ENCODE measurements around the gene LRRC8A. TPM values are rescaled to one million over a fixed set of nuclear protein-coding genes. Genes with fewer than 3 reads are reported as not detected.

The LRRC8A gene
- total RNA-seq, 1 experiment from 2014 or later: 76.0 TPM

GRCh38 chr9:128916204-128916603, 34.3 kb downstream of the LRRC8A start:
- H3K36me3 ChIP-seq (replicated peaks; ENCODE audit: control insufficient read depth, insufficient read depth, low read length): peaks cover 4% of the 10 kb centered on the region
- H3K4me3 ChIP-seq (ENCODE audit: insufficient read depth, low read depth, low read length): no peak overlapping the region
- DNase-seq: peak; percentile 46
- no peaks in the 10 kb centered on the region for H3K27me3 ChIP-seq (ENCODE audit: control insufficient read depth, insufficient read depth, low read length)

DNA sequence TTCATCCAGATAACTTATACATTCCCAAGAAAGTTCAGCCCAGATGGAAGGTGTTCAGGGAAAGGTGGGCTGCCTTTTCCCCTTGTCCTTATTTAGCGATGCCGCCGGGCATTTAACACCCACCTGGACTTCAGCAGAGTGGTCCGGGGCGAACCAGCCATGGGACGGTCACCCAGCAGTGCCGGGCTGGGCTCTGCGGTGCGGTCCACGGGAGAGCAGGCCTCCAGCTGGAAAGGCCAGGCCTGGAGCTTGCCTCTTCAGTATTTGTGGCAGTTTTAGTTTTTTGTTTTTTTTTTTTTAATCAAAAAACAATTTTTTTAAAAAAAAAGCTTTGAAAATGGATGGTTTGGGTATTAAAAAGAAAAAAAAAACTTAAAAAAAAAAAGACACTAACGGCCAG, 34.8 kb downstream of the LRRC8A start:
- DNase-seq: no peak
- no peak overlapping the region for H3K4me3 ChIP-seq (ENCODE audit: insufficient read depth, low read depth, low read length)
- no peaks in the 10 kb centered on the region for H3K27me3 ChIP-seq (ENCODE audit: control insufficient read depth, insufficient read depth, low read length)
- peaks cover 4% of the 10 kb centered on the region for H3K36me3 ChIP-seq (replicated peaks; ENCODE audit: control insufficient read depth, insufficient read depth, low read length)

GRCh38 chr9:128917151-128917849, 35.4 kb downstream of the LRRC8A start:
- Histone ChIP-seq H3K36me3 (replicated peaks; ENCODE audit: control insufficient read depth, insufficient read depth, low read length) (peaks cover 4% of the 10 kb centered on the region), H3K4me3 (ENCODE audit: insufficient read depth, low read depth, low read length) (no peak overlapping the region)
- peak; percentile 54 for DNase-seq

DNA sequence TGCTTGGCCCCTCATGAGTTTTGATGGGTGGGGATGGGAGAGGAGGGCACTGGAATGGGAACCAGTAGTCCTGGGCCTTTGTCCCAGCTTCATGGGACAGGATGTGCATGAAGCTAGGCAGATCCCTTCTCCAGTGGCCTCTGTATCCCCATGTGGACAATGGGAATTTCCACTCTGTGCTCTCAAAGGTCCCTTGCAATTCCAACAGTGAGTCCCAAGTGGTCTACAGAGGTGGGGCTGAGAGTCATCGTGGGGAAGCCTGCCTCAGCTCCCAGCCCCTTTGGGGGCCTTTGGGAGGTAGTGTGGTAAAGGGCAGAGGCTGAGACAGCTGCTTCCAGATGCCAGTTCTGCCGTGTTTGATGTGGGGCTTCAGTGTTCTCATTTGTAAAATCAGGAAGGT, 37.0 kb downstream of the LRRC8A start:
- DNase-seq: no peak
- Histone ChIP-seq H3K4me3 (ENCODE audit: insufficient read depth, low read depth, low read length) (no peak overlapping the region), H3K27me3 (ENCODE audit: control insufficient read depth, insufficient read depth, low read length) (no peaks in the 10 kb centered on the region), H3K36me3 (replicated peaks; ENCODE audit: control insufficient read depth, insufficient read depth, low read length) (peaks cover 4% of the 10 kb centered on the region)

More at GRCh38 chr9:128917151-128917849, 35.4 kb downstream of the LRRC8A start:
- H3K27me3 ChIP-seq (ENCODE audit: control insufficient read depth, insufficient read depth, low read length): no peaks in the 10 kb centered on the region

GRCh38 chr9:128919402-128920089, 37.6 kb downstream of the LRRC8A start:
- peak; percentile 55 for DNase-seq
- peaks cover 4% of the 10 kb centered on the region for H3K36me3 ChIP-seq (replicated peaks; ENCODE audit: control insufficient read depth, insufficient read depth, low read length)
- no peak overlapping the region for H3K4me3 ChIP-seq (ENCODE audit: insufficient read depth, low read depth, low read length)
- no peaks in the 10 kb centered on the region for H3K27me3 ChIP-seq (ENCODE audit: control insufficient read depth, insufficient read depth, low read length)

DNA sequence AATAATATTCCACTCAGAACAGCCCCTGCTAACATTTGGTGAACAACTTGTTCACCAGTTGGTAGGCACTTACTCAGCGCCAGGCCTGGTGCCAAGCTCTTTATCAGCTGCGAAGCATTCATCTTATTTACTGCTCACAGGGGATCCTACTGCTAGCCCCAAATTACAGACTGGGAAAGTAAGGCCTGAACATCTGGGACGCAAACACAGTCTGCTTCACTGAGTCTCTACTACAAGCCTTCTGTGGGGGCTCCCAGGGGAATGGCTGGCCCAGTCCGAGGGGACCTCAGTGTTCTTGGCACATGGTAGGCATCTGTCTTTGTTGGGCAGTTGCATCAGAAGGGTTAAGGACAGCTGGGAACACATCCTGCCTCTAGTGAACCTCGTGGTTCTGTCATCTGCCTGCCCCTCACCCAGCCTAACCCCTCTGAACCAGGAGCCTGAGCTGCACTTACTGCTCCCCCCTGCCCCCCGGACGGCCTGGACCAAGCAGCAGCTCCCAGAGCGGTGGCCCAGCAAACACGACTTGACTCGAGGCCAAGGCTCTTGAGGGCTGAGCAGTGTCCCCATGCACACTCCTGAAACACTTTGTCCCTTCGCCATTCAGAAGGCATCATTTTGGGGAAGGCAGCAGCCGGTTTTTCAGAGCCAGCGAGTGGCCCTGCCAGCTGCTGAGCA, 38.6 kb downstream of the LRRC8A start, which contains the start of gene PHYHD1:
Gene PHYHD1 (plus strand): TSS at position 602 of the 678 bp plus-strand sequence. CDS start 1,342 bp downstream, outside the sequence.
- Histone ChIP-seq H3K27me3 (ENCODE audit: control insufficient read depth, insufficient read depth, low read length) (no peaks in the 10 kb centered on the region), H3K4me3 (ENCODE audit: insufficient read depth, low read depth, low read length) (peak within 1 kb of the TSS; percentile 5)
- peak; percentile 47 for DNase-seq

DNA sequence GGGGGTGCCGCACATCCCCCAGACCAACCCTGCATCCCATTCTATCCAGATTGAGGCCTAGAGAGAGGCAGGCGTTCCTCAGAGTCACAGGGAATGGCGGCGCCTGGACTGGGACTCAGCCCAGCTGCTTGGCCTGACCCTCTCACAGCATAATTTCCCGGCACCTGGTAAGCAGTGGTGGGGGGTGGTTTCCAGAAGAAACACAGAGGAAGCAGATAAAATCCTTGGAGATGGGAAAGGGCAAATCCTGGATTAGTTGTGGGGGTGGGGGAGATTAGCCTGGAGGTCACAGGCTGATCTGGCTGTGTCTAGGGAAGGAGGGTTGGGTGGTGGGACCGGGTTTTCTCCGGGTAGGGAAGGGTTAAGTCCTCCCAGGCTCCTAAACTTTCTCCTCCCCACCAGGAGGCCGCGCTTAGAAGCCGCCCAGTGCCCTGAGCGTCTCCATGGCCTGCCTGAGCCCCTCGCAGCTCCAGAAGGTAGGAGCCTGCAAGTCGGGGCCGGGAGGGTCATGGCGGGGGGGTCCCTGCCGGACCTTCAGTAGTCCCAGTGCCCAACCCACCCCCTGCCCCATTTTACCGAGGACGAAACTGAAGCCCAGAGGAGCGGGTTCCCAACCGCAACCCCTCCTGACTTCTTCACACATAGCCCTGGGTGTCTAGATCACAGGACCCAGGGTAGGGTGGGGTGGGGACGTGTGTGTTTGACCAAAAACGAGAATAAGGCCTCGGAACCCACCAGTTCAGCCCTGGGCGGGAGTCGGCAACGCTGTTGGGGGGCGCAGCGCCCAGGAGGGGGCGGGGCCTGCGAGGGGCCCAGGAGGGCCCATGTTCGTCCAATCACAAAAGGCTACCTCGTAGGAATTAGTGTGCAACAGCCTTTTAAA, 40.2 kb downstream of the LRRC8A start:
- Histone ChIP-seq H3K4me3 (ENCODE audit: insufficient read depth, low read depth, low read length) (peak overlapping the region; percentile 64), H3K27me3 (ENCODE audit: control insufficient read depth, insufficient read depth, low read length) (no peaks in the 10 kb centered on the region), H3K36me3 (replicated peaks; ENCODE audit: control insufficient read depth, insufficient read depth, low read length) (peaks cover 3% of the 10 kb centered on the region)
- peak; percentile 95 for DNase-seq

More for the DNA sequence above, 38.6 kb downstream of the LRRC8A start, which contains the start of gene PHYHD1:
- H3K36me3 ChIP-seq (replicated peaks; ENCODE audit: control insufficient read depth, insufficient read depth, low read length): peaks cover 4% of the 10 kb centered on the region

- H3K4me3 ChIP-seq (ENCODE audit: insufficient read depth, low read depth, low read length): no peak overlapping the region
- DNase-seq: no peak
- no peaks in the 10 kb centered on the region for H3K27me3 ChIP-seq (ENCODE audit: control insufficient read depth, insufficient read depth, low read length)
- H3K36me3 ChIP-seq (replicated peaks; ENCODE audit: control insufficient read depth, insufficient read depth, low read length): no peaks in the 10 kb centered on the region
Observed at GRCh38 chr9:128923493-128923883, 41.6 kb downstream of the LRRC8A start.

GRCh38 chr9:128927731-128928411, 45.9 kb downstream of the LRRC8A start:
- Histone ChIP-seq H3K36me3 (replicated peaks; ENCODE audit: control insufficient read depth, insufficient read depth, low read length) (no peaks in the 10 kb centered on the region), H3K4me3 (ENCODE audit: insufficient read depth, low read depth, low read length) (no peak overlapping the region), H3K27me3 (ENCODE audit: control insufficient read depth, insufficient read depth, low read length) (no peaks in the 10 kb centered on the region)
- peak; percentile 91 for DNase-seq

DNA sequence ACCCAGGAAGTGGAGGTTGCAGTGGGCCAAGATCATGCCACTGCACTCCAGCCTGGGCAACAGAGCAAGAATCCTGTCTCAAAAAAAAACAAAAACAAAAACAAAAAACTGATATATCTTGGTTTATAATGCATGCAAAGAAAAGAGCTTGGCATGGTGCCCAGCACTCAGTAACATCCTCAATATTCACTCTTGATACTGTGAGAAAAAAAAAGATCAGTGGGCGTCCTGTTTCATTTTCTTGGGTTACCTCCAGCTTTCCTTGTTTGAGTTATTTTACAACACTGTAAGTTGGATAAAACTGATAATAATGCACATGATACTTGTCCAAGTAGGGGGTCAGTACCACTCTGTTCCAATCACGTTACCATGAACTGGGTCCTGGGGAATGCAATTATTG, 46.7 kb downstream of the LRRC8A start:
- Histone ChIP-seq H3K4me3 (ENCODE audit: insufficient read depth, low read depth, low read length) (no peak overlapping the region), H3K36me3 (replicated peaks; ENCODE audit: control insufficient read depth, insufficient read depth, low read length) (no peaks in the 10 kb centered on the region), H3K27me3 (ENCODE audit: control insufficient read depth, insufficient read depth, low read length) (no peaks in the 10 kb centered on the region)
- no peak for DNase-seq

GRCh38 chr9:128929560-128929959, 47.6 kb downstream of the LRRC8A start:
- Histone ChIP-seq H3K27me3 (ENCODE audit: control insufficient read depth, insufficient read depth, low read length) (no peaks in the 10 kb centered on the region), H3K4me3 (ENCODE audit: insufficient read depth, low read depth, low read length) (no peak overlapping the region), H3K36me3 (replicated peaks; ENCODE audit: control insufficient read depth, insufficient read depth, low read length) (no peaks in the 10 kb centered on the region)
- DNase-seq: no peak

- Histone ChIP-seq H3K27me3 (ENCODE audit: control insufficient read depth, insufficient read depth, low read length) (no peaks in the 10 kb centered on the region), H3K36me3 (replicated peaks; ENCODE audit: control insufficient read depth, insufficient read depth, low read length) (no peaks in the 10 kb centered on the region), H3K4me3 (ENCODE audit: insufficient read depth, low read depth, low read length) (no peak overlapping the region)
- peak; percentile 7 for DNase-seq
Observed at GRCh38 chr9:128933731-128934130, 51.8 kb downstream of the LRRC8A start.

DNA sequence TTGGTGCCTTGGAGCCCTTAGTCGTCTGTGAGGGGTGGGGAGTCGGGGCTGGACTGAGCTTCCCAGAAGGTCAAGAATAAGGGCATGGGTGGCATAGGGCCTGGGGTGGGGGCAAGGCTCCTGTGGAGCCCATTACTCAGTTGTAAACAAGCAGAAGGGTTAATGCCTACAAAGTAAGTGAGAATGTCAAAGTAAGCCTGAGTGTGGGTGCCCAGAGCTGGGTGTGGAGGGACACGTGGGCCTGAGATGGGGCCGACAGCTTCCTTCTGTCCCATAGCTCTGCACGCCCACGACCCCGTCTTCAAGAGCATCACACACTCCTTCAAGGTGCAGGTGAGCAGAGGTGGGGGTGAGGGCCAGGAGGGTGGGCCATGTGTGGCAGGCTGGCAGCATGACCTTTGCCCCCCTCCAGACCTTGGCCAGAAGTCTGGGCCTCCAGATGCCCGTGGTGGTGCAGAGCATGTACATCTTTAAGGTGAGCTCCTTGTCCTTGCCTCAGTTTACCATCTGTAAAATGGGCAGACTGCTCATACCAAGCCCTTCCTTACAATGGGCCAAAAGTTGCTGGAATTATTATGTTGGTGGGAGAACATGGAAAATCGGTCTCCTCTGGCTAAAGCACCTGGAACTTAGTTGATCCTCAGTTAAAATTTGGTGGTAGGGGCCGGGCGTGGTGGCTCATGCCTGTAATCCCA, 54.4 kb downstream of the LRRC8A start:
- Histone ChIP-seq H3K4me3 (ENCODE audit: insufficient read depth, low read depth, low read length) (no peak overlapping the region), H3K27me3 (ENCODE audit: control insufficient read depth, insufficient read depth, low read length) (no peaks in the 10 kb centered on the region), H3K36me3 (replicated peaks; ENCODE audit: control insufficient read depth, insufficient read depth, low read length) (no peaks in the 10 kb centered on the region)
- no peak for DNase-seq

Measured in H7 (cell line).